Colonic mucosa (tissue), 4 donors: Measurements from ENCODE around the gene MS4A10. TPM values are rescaled to one million over a fixed set of nuclear protein-coding genes. Genes with fewer than 3 reads are reported as not detected.

ENCODE experiments used
- DNase-seq: peaks from one replicate; pipeline ENCODE4 v3.0.0-alpha.2; 2020
- H3K27ac ChIP-seq: fragments of 200-600 bp; one replicate; pipeline ENCODE4 v1.8.0; 2021
- H3K27me3 ChIP-seq: fragments of 200-600 bp; one replicate; pipeline ENCODE4 v1.8.0; 2021
- H3K36me3 ChIP-seq: fragments of 200-600 bp; one replicate; pipeline ENCODE4 v1.8.0; 2021
- H3K4me1 ChIP-seq: fragments of 200-600 bp; one replicate; pipeline ENCODE4 v1.8.0; 2021; ENCODE audit warnings: mild to moderate bottlenecking
- H3K4me3 ChIP-seq: fragments of 200-600 bp; one replicate; pipeline ENCODE4 v1.8.0; 2021
- H3K9ac ChIP-seq, 2 donors: one replicate each; pipeline ENCODE4 v1.7.0; 2013; ENCODE audit warnings: control low read depth in 2 of 2, low read depth in 2 of 2, low read length in 2 of 2
- H3K9me3 ChIP-seq: fragments of 200-600 bp; one replicate; pipeline ENCODE4 v1.8.0; 2021
- intact Hi-C: fragments of 100-400 bp; cut with DNase I; formaldehyde crosslinking; loops from one replicate; pipeline ENCODE4 v1.14.1; 2022
- total RNA-seq, 2 donors: library from RNA; stranded (reverse); fragmentation: NEBNext Ultra II Directional in 1 of 2; extraction: Animal tissue kit (Norgen Biotek cat#: 25700) in 1 of 2; gene quantifications; one replicate each; pipeline ENCODE4 v1.2.1, GENCODE V29; 2021
- TF ChIP-seq, protein P1 (sequence below): fragments of 200-600 bp; IDR thresholded peaks from one replicate; pipeline ENCODE4 v1.8.0; 2022; ENCODE audit warnings: antibody characterized with exemption, mild to moderate bottlenecking
- donor health status: healthy.
- donor health status: DM: no; HTN: no; CAD: no.
- donor health status: DM: no; HTN: no; CAD: no.

Gene MS4A10
- total RNA-seq, 2 donors from 2014 or later: 0.10 to 0.66 TPM

DNA sequence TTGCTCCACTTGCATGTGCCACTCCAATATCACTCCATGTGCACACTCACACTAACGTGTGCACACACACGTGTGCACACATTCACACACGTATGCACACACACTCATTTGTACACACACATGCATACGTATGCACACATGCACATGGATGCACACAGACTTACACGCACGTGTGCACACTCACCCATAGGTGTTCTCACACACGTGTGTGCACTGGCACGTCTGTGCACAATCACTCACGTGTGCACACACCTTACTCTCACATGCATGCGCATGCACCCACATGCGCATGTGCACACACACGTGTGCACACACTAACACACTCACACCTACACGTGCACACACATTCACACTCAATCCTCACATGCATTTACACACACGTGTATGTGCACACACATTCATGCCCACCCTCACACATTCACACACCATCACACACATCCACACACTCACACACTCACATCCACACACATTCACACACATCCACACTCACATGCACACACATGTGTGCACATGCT, 37.7 kb upstream of the MS4A10 start:
- no peaks in the 10 kb centered on the region for H3K27me3 ChIP-seq
- H3K9ac ChIP-seq: no peak overlapping the region
- no peak overlapping the region for H3K27ac ChIP-seq
- H3K36me3 ChIP-seq: no peaks in the 10 kb centered on the region
- TF ChIP-seq, protein P1, sequence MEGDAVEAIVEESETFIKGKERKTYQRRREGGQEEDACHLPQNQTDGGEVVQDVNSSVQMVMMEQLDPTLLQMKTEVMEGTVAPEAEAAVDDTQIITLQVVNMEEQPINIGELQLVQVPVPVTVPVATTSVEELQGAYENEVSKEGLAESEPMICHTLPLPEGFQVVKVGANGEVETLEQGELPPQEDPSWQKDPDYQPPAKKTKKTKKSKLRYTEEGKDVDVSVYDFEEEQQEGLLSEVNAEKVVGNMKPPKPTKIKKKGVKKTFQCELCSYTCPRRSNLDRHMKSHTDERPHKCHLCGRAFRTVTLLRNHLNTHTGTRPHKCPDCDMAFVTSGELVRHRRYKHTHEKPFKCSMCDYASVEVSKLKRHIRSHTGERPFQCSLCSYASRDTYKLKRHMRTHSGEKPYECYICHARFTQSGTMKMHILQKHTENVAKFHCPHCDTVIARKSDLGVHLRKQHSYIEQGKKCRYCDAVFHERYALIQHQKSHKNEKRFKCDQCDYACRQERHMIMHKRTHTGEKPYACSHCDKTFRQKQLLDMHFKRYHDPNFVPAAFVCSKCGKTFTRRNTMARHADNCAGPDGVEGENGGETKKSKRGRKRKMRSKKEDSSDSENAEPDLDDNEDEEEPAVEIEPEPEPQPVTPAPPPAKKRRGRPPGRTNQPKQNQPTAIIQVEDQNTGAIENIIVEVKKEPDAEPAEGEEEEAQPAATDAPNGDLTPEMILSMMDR: no peak
- intact Hi-C loops: no loop called here
- no peak overlapping the region for H3K4me3 ChIP-seq
- H3K9me3 ChIP-seq: no peaks in the 10 kb centered on the region
- no peaks in the 10 kb centered on the region for H3K4me1 ChIP-seq
- DNase-seq: no peak

DNA sequence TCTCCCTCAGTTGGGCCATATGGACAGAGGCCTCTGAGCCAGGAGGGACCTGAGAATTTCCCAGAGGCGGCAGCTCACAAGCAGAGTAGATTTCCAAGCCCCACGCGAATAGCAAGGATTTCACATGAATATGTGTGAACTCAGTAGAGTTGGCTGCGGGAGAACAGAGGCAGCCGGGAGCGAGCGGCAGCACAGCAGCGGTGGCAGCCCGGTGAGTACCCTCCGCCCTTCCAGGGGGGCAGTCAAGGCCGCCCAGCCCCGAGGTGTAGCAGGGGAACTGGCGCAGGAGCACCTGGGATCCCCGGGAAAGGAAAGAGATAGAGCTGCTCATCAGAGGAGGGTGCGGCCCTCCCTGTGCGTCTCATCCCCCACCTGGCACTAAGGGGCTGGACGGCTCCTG, 36.9 kb upstream of the MS4A10 start:
- Histone ChIP-seq H3K27me3 (no peaks in the 10 kb centered on the region), H3K36me3 (no peaks in the 10 kb centered on the region), H3K9ac (no peak overlapping the region), H3K4me3 (no peak overlapping the region), H3K27ac (no peak overlapping the region), H3K9me3 (no peaks in the 10 kb centered on the region), H3K4me1 (no peaks in the 10 kb centered on the region)
- no peak for DNase-seq
- intact Hi-C loops: no loop called here
- TF ChIP-seq, protein P1: no peak

DNA sequence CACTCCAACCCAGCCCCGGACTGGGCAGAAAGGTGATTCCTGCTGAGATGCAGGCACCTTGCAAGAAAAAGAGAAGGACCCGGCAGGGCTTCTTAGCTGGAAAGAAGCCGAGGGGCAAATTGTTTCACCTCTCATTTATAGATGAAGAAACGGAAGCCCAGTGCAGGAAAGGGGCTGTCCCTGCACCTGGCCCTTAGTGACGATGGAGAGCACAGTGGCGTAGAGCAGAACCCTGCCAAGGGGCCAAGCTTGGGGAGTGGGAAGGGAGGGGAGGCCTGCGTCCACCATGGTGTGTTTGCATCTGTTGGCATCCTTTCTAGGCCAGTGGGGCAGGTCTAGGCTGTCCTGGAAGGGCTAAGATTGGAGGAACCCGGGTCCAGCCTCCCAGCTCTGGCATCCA, 36.3 kb upstream of the MS4A10 start:
- H3K4me1 ChIP-seq: no peaks in the 10 kb centered on the region
- no peaks in the 10 kb centered on the region for H3K36me3 ChIP-seq
- no peaks in the 10 kb centered on the region for H3K27me3 ChIP-seq
- H3K4me3 ChIP-seq: no peak overlapping the region
- no peak for DNase-seq
- TF ChIP-seq, protein P1: no peak
- no peak overlapping the region for H3K27ac ChIP-seq
- no peaks in the 10 kb centered on the region for H3K9me3 ChIP-seq
- no peak overlapping the region for H3K9ac ChIP-seq
- intact Hi-C loops: no loop called here

GRCh38 chr11:60750911-60751310, 34.2 kb upstream of the MS4A10 start:
- no peaks in the 10 kb centered on the region for H3K36me3 ChIP-seq
- TF ChIP-seq, protein P1: no peak
- H3K4me3 ChIP-seq: no peak overlapping the region
- H3K9ac ChIP-seq: no peak overlapping the region
- no peak for DNase-seq
- H3K9me3 ChIP-seq: no peaks in the 10 kb centered on the region
- H3K27ac ChIP-seq: no peak overlapping the region
- intact Hi-C loops: no loop called here
- no peaks in the 10 kb centered on the region for H3K27me3 ChIP-seq
- no peaks in the 10 kb centered on the region for H3K4me1 ChIP-seq

GRCh38 chr11:60753309-60753708, 31.8 kb upstream of the MS4A10 start:
- TF ChIP-seq, protein P1: no peak
- intact Hi-C loops: no loop called here
- Histone ChIP-seq H3K9ac (no peak overlapping the region), H3K27me3 (no peaks in the 10 kb centered on the region), H3K27ac (no peak overlapping the region), H3K36me3 (no peaks in the 10 kb centered on the region), H3K4me1 (no peaks in the 10 kb centered on the region), H3K9me3 (no peaks in the 10 kb centered on the region), H3K4me3 (no peak overlapping the region)
- DNase-seq: no peak
